ENCODE measurements around the gene GALNT12. TPM values are rescaled to one million over a fixed set of nuclear protein-coding genes. Genes with fewer than 3 reads are reported as not detected.

The GALNT12 gene
- polyA plus RNA-seq, 1 donor (not counting 4 experiments of a cell fraction or from before 2014, with no cell fraction given): 1.8 TPM

DNA sequence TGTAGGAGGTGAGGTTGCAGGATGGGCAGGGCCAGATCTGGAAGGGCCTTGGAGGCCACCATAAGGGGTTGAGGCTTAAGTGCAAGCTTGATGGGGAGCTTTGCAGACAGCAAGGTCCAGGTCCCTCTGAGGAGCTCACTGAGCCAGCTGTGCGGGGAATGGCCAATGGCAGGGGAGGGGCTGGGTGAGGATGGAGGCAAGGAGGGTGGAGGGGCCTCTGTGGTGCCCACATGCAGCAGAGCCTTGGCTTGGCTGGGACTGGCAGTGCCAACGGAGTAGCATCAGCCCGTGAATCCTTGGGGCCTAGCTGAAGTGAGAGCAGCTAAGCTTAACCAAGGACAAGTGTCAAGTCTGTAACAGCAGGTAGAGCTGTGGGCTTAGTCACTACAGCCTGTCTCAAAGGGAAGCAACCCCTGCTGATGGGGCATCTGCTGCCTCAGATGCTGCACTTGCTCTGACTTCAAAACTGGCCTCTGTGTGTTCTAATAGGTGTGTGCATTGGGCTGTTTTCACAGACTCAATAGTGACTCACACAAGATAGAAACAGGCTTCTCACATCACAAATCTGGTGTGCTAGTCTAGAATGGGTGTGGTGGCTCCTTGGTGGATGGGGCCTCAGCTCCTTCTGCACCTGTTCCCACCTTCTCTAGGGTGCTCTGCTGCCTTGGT lies 16.3 kb downstream of the GALNT12 start:
- Histone ChIP-seq H3K4me2 (ENCODE audit: control insufficient read depth, extremely low read depth, insufficient read depth, low read depth, low read length) (no peak overlapping the region), H3K4me1 (ENCODE audit: control insufficient read depth, extremely low read depth, insufficient read depth, low read length) (no peaks in the 10 kb centered on the region), H4K20me1 (ENCODE audit: control insufficient read depth, extremely low read depth, insufficient read depth, low read length) (no peaks in the 10 kb centered on the region), H3K27ac (ENCODE audit: control insufficient read depth, insufficient read depth, low read length) (no peak overlapping the region), H3K36me3 (ENCODE audit: control insufficient read depth in 2 of 2, extremely low read depth in 1 of 2, insufficient read depth in 2 of 2, low read length in 2 of 2) (no peaks in the 10 kb centered on the region), H3K4me3 (ENCODE audit: control insufficient read depth in 2 of 3, extremely low read depth in 1 of 3, insufficient read depth in 2 of 3, low read depth in 1 of 3, low read length in 3 of 3) (no peak overlapping the region), H2AFZ (ENCODE audit: control insufficient read depth, low read length) (no peak overlapping the region), H3K9me1 (ENCODE audit: control insufficient read depth, extremely low read depth, insufficient read depth, low read length) (no peaks in the 10 kb centered on the region), H3K9me3 (ENCODE audit: control insufficient read depth, low read depth, low read length) (no peaks in the 10 kb centered on the region), H3K27me3 (ENCODE audit: control insufficient read depth, extremely low read depth, insufficient read depth, low read length) (no peaks in the 10 kb centered on the region), H3K9ac (ENCODE audit: control insufficient read depth, extremely low read depth, insufficient read depth, low read length) (no peak overlapping the region), H3K79me2 (ENCODE audit: control insufficient read depth, insufficient read depth, low read length) (no peaks in the 10 kb centered on the region)
- dilution Hi-C loops (cut with MboI; ENCODE audit: extremely low pct_ligation_motif_present, low sequenced_read_pairs): no loop called here
- TF ChIP-seq EZH2 (IDR thresholded peaks at IDR 0.05; ENCODE audit: low read length) (no peak), CTCF (optimal IDR thresholded peaks at IDR 0.05 in 1 of 3, IDR thresholded peaks at IDR 0.05 in 1 of 3, conservative IDR thresholded peaks at IDR 0.05 in 1 of 3; ENCODE audit: extremely low read depth in 1 of 3, insufficient read depth in 2 of 3, low read length in 3 of 3) (no peak)
- FAIRE-seq (no peak), DNase-seq (ENCODE audit: low read depth, low spot score) (no peak)

DNA sequence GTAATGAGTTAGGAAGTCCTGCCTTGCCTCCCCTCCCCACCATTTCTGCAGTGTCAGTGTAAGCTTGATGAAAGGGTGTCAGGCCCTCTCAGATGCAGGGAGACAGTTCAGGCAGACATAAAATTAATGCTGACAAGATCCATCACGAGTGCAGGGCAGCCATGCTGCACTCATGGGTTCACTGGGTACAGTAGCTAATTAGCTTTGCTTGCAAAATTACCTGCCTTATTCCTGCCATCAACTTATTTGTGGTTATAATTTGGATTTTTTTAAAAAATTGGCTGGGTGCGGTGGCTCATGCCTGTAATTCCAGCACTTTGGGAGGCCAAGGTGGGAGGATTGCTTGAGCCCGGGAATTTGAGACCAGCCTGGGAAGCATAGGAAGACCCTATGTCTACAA lies 17.9 kb downstream of the GALNT12 start:
- Histone ChIP-seq H2AFZ (ENCODE audit: control insufficient read depth, low read length) (no peak overlapping the region), H3K27me3 (ENCODE audit: control insufficient read depth, extremely low read depth, insufficient read depth, low read length) (no peaks in the 10 kb centered on the region), H3K9ac (ENCODE audit: control insufficient read depth, extremely low read depth, insufficient read depth, low read length) (no peak overlapping the region), H3K9me1 (ENCODE audit: control insufficient read depth, extremely low read depth, insufficient read depth, low read length) (no peaks in the 10 kb centered on the region), H3K27ac (ENCODE audit: control insufficient read depth, insufficient read depth, low read length) (no peak overlapping the region), H4K20me1 (ENCODE audit: control insufficient read depth, extremely low read depth, insufficient read depth, low read length) (no peaks in the 10 kb centered on the region), H3K9me3 (ENCODE audit: control insufficient read depth, low read depth, low read length) (no peaks in the 10 kb centered on the region), H3K4me1 (ENCODE audit: control insufficient read depth, extremely low read depth, insufficient read depth, low read length) (no peaks in the 10 kb centered on the region), H3K4me2 (ENCODE audit: control insufficient read depth, extremely low read depth, insufficient read depth, low read depth, low read length) (no peak overlapping the region), H3K36me3 (ENCODE audit: control insufficient read depth in 2 of 2, extremely low read depth in 1 of 2, insufficient read depth in 2 of 2, low read length in 2 of 2) (no peaks in the 10 kb centered on the region), H3K79me2 (ENCODE audit: control insufficient read depth, insufficient read depth, low read length) (no peaks in the 10 kb centered on the region), H3K4me3 (ENCODE audit: control insufficient read depth in 2 of 3, extremely low read depth in 1 of 3, insufficient read depth in 2 of 3, low read depth in 1 of 3, low read length in 3 of 3) (no peak overlapping the region)
- DNase-seq (ENCODE audit: low read depth, low spot score): no peak
- dilution Hi-C loops (cut with MboI; ENCODE audit: extremely low pct_ligation_motif_present, low sequenced_read_pairs): no loop called here
- TF ChIP-seq EZH2 (IDR thresholded peaks at IDR 0.05; ENCODE audit: low read length) (no peak), CTCF (optimal IDR thresholded peaks at IDR 0.05 in 1 of 3, IDR thresholded peaks at IDR 0.05 in 1 of 3, conservative IDR thresholded peaks at IDR 0.05 in 1 of 3; ENCODE audit: extremely low read depth in 1 of 3, insufficient read depth in 2 of 3, low read length in 3 of 3) (no peak)
- FAIRE-seq: no peak
